NCI-H510A (cell line): Measurements from ENCODE around the gene OAF.
"Not testable (repeated sequence)": the region's sequence is repeated elsewhere in the genome, so short reads cannot be mapped to it uniquely, and the experiment has no call there.

Experiments used
- DNase-seq: peaks from one replicate; lab custom pipeline; 2025; lab: John Stamatoyannopoulos, UW

The OAF gene

DNA sequence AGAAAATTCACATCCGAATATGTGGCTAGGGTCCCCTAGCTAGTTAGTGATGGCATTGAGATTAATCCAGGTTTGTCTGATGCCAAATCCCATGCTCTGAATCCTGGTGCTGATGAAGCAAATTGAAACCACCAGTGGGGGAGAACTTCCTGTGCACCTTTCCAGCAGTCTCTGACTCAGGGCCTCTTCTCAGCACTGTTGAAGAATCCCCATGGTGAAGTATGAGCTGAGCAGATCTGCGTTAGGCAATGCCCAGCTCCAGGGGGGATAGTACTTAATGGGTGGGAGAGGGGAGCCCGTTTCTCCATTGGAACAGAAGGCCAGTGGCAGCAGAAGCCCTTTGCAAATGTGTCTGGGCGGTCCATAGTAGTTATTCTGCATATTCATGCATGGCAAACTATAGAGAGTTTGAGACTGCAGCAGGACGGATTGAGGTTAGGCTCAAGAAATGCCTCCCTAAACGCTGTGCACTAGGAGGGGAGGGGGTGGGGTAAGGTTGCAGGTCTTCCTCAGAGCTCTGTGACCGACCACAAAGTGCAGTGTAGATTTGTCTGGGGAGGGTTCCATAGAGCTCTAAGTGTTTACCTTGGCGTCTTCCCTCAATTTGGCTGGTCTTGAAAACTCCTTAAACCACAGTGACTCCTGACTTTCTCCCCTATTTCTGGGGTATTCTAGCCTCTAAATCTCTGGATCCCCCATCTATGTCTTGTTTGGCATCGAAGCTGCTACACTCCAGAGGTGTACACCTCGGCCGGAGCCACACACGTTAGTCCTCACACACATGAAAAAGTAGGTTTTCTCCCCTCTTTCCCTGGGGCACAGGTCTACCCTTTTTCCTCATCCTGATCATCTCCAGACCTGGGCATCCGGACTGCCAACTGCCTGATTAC lies 33.9 kb downstream of the OAF start:
- DNase-seq: no peak

DNA sequence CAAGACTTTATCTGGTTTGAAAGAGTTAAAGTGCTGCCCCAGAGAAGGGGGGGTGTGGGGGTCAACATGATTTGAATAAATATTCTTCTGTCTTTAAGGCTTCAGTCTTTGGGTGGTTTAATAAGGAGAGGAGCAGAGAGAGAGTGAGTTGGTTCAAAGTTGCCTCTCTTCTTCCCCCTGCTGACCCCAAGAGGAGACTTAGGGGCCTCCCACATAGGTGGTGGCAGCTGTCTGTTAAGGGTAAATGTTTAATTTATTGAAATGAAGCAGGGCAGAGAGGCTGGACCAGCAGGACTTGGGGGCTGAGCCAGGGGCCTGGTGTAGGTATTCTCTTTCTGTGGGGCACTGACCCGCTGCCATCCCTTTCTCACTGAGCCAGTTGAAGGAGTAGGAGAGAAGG lies 34.6 kb downstream of the OAF start:
- no peak for DNase-seq

DNA sequence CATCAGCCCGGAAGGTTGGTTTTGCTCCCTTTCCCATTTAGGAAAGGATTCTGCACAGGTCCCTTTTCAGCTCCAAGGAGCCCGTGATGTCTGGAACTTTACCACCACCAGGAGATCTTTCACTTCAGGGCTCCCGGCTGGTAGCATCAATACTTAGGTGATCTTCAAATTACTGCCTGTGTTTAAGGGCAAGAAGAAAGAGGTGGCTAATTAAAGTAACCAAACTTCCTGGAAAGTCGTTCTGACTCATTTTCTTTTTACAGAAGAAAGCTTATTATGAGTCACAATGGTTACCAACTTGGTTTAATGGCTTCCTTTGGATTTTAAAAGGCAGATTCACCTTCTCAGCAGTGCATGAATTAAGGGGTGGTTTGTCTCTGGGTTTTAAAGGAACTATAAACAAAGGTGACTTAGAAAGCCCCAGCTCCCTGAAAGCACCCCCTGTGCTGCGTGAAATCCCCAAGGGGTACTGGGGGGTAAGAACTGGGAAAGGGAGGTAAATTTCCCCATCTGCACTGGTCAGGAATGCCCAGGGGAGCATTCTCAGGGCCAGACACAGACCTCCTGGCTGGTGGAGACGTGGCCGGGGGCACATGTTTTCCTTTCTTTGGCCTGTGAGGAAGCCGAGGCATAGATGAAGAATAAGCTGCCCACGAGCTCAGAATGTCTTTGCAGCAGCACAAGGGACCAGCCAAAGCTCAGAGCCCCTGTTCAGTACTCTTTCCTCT lies 37.9 kb downstream of the OAF start:
- no peak for DNase-seq

DNA sequence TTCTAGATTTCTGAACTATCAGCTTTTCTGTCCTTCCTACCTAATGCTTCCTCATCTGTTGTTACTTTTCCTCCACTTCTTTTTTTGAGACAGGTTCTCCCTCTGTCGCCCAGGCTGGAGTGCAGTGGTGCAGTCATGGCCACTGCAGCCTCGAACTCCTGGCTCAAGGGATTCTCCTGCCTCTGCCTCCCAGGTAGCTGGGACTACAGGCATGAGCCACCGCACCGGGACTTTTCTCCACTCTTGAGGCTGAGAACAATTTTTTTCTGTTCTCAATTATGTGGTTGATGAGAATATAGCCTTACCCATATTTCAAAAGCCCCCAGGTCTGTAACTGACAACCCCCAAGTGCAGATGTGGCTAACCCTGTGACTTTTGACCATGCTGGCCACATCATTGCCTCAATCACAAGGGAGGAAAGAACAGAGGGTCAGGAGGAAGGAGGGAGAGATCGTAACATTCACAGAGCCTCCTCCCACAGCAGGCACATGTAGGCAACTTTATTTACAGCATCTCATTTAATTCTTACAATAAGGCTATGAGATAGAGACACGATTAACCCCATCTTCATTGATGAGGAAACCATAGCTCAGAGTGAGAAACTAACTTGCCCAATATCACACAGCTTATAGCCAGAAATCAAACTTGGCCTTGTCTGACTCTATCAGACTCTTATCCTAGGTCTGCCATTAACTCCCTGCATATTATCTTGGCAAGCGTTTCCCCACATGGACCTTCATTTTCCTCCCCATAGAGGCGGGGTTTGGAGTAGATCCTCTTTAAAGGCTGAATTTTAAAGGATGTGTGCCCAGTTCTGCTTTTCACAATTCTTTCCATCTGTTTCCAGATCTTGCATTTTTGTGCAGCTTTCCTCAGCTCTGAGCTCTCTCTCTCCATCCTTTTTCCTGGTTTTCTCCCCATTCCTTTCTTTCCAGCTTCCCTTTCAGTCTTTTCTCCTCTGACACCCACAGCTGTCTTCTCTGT lies 38.7 kb downstream of the OAF start:
- no peak for DNase-seq

DNA sequence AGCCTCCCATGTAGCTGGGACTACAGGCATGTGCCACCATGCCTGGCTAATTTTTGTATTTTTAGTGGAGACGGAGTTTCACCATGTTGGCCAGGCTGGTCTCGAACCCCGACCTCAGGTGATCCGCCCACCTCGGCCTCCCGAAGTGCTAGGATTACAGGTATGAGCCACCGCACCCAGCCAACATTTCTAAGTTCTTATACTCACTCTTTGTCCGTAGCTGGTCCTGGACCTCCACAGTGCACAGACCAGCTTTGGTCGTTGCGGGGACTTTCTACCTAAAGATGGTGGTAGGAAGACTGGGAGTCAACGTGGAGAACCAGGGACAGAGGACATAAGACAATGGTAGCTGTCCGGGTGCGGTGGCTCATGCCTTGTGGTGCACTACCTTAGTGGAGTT lies 42.5 kb downstream of the OAF start:
- not testable (repeated sequence) for DNase-seq

DNA sequence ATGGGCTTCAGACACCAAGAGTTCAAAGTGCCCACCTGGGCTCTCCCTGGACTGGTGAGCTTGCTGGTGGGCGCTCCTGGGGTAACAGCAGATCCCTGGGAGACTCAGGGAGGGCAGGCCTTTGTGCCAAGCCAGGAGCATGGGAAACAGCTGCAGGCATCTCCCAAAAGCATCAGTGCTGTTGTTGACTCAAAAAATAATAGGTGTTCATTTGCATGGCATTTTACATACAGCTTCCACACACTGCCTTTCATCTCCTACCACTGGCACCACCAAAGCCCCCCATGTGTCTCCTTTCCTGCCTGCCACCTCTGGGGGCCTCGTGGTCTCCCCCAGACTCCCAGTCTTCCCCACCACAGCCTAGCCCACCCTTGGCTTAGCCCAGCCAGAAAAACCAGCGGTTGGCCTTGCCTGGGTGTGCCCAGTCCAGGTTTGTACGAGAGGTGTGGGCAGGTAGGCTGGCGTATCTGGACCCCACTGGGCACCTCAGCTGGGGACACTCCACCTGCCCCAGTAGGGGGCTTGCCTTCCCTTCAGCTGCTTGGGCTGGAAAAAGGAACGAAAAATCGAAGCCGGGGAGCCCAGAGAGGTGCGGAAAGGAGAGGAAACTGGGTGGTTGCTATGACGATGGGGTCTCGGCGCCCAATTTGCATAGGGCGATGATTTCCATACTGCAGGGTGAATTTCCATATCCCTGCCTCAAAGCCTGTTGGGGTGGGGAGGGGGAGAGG lies 44.1 kb downstream of the OAF start:
- DNase-seq: no peak

DNA sequence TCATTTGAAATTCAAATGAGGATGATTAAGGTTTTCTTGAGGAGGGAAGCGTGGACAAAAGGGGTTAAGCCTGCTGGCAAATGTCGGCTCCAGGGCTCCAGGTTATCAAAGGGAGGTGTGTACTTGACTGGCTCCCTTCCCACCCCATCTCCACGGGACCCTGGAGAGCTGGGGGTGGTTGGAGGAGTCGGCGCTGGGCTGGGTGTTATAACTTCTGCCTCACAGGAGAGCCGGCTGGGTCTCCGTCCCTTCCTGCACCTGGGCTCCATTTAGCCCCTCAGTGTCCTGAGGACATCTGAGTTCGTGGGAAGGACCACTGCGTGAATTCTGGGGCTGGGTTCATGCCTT lies 44.7 kb downstream of the OAF start:
- no peak for DNase-seq

DNA sequence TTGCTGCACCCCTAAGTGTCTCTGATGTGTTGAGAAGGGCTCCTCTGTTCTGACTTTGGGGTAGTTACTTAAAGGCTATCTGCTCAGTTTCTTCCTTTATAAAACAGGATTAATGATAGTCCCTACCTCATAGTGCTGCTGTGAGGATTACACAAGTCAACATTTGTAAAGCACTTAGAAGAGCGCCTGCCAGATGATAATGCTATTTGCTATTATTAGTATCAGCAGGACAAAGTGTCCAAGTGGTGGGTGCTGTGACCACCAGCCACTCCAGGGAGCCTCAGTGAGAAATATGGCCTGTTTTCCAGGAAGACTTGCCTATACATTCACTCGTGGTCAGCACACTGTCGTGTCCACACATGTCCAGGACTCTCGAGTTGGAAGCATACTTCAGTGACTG lies 45.3 kb downstream of the OAF start:
- DNase-seq: no peak

DNA sequence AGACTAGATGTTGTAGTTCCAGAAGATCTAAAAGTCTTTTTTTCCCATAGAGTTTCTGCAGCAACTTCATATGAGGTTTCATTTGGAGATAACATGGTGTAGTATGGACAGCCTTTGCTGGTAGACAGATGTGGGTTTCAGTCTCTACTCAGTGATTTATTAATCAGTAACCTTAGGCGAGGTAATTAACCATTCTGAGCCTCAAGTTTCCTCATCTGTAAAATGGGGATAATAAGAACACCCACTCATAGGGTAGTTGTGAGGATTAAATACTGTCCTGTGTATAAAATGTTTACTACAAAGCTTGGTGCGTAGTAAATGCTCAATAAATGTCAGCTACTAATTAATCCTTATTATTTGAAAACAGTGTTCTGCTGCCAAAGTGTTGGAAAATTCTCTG lies 45.9 kb downstream of the OAF start:
- no peak for DNase-seq

DNA sequence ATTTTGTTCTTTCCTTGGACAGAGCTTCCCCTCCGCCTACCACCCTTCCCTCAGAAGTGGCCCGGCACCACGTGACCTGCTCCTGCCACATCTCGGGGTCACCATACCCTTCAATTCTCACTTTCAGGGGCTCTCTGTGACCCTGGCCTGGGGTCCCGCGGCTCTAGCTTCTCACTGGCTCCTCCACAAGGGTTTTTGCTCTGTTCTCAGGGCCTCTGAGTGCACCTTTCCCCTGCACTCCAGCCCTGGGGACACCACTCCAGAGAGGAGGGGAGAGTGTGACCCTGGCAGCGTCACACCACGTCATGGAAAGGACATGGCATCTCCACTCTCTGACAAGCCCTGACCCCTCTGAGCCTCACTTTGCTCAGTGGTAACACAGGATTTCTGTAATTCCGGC lies 46.5 kb downstream of the OAF start:
- DNase-seq: no peak

DNA sequence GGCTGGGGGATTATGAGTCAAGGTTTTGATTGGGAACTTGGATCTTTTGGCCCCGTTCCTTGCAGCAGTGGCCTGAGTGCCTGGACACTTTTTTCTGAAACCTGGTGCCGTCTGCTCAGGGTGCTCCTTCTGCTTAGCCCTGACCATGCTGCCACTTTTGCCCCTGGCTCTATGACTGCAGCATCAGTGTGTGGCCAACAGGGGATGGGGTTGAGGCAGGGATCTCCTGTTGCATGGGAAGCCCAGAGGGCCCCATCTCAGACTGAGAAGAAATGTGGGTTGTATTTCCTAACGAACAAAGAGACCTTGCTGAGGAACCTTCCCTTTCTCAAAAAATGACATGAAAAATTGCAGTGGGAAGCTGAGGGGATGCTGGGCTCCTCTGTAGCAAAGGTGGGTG lies 47.8 kb downstream of the OAF start:
- no peak for DNase-seq

DNA sequence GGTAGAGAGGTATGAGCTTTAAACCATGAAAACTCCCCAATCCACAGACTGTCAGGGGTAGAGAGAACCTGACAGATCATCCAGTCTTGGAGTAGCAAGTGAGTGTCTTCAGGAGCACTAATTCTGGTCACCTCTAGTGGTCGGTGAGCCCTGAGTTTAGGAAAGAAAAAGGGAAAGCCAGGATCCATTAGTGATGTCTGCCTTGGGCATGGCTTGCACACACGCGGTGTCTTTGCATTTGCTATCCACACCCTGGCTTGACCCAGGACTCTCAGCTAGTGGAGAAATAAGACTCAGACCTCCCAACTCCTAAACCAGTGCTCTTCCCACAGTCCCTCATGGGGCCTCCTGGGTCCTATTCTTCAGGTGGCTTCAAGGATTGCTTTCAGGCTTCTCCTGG lies 48.4 kb downstream of the OAF start:
- no peak for DNase-seq

DNA sequence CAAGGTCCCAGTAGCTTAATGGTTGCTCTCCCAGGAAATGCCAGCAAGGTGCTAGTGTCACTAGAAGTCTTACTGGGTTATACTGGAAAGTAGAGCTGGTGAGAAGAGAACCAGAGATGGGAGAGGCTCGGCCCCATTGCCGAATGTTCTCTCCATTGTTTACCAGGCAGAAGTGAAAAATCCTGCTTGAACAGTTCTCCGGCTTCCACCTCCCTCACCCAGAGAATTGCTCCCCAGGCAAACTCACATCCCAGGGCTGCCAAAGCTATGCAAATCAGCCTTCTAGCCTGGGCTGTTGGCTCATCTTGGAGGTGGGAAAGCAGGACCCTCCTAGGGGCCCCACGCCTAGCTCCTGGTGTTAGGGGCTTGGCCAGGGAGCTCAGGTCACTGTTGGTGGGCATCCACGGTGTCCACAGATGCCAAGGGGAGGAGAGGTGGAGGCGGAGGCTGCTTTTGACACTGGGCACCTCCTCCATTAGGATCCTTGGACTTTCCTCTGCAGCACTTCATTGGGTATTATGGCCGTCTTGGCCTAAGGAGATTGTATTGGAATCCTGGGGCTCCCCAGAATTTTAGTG lies 49.2 kb downstream of the OAF start:
- no peak for DNase-seq

DNA sequence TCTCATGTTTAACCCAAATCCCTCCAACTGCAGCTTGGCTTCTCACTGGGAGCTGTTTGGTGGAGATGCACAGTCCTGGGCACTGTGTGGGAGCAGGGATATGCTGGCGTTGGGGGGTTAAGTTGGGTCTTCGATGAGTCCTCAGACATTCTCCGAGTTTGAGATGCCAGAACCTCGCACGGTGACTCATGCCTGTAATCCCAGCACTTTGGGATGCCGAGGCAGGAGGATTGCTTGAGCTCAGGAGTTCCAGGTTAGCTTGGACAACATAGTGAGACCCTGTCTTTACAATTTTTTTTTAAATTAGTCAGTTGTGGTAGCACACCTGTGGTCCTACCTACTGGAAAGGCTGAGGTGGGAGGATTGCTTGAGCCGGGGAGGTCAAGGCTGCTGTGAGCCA lies 49.8 kb downstream of the OAF start:
- no peak for DNase-seq

DNA sequence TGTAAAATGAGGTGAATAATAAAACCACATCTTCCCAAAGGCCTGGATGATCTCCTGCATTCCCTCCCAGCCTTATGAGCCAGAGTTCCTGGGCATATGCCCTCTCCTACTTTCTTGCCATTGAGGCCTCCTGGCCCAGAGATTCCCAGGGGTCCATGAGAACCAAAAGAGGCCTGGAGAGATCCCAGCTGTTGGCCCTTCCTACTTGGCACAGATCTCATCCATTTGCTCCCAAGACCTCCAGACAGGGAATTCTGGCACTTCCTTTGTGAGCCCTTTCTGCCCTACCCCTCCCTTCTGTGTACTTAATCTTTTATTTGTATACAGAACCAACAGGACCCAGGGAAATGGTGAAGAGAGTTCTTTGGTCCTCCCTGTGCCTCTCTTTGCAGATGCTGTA lies 50.5 kb downstream of the OAF start:
- DNase-seq: no peak

DNA sequence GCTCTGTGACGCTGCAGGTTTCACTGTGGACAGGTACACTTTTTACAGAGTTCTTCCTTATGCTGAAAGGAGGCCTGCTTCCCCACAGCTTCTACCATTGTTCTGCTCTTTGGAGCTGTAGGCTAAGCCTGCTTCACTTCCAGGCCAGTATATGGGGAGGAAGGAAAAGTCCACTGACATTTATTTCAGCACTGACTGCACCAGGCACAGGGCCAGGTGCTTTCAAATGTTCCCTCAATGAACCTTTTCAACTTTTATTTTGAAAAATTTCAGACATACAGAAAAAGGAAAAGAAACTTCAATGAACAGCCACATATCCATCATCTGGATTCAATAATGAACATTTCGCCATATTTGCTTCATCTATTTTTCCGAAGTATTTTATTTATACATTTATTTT lies 51.1 kb downstream of the OAF start:
- no peak for DNase-seq

DNA sequence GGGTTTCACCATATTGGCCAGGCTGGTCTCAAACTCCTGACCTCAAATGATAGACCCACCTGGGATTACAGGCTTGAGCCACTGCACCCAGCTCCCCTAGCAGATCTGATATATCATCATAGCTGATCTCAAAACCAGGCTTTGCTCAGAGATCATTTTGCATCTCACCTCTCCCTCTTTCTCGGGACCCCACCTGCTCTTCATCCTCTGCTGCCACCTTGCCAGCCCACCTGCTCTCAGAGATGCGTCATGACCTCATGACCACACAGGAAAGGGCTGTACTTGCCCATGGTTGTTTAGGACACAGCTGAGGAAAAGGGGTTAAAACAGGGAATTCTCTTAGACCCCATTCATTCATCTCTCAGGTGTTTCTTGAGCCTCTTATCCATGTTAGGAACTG lies 56.5 kb downstream of the OAF start:
- DNase-seq: no peak

DNA sequence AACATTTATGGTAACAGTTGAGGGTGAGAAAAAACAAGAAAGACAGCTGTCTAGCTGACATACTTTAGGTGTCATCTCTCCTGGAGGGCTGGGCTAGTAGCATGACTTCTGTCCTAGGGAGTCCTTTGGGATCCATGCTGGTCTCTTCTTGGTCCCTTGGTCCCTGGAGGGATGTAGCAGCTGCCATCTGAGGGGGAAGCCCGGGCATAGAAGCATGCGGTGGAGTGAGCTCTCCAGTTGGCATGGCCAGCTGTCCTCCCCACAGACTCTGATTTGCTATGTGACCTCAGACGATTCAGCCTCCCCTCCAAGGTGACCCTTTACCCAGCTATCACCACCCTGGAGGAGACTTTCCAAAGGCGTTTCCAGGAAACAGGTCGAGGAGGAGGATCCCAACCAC lies 57.9 kb downstream of the OAF start:
- no peak for DNase-seq

DNA sequence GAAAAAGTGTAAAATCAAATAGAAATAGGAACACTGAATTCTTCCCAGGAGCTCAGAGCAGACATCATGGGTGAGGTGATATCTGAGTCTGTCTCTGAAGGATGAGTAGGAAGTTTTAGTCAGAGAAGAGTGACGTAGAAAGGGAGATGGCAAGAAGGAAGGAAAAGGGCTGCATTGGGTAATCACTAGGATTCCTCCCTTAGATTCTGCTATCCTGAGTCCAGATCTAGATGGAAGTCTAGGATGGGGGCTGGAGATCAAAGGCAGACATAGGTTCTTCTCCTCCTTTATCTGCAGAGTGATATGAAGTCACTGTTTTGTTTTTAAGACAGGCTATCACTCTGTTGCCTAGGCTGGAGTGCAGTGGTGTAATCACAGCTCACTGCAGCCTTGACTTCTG lies 59.6 kb downstream of the OAF start:
- no peak for DNase-seq

DNA sequence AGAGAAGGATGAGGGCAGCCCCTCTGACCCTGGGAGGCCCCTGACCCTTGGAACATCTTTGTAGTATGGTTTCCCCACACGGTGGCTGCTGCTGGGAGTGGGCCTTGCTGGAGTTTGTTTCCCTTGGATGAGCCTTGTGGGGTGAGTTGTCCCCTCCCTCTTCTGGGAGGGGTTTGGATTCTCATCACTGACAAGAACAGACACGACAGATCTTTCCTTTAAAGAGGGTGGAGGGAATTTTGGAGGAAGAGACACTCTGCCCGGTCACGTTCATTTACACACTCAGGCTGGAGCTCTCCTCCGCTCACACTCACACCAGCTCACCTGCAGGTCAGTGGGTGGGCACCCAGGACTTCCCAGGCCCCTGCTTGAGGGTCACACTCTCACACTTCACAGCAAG lies 60.8 kb downstream of the OAF start:
- no peak for DNase-seq

DNA sequence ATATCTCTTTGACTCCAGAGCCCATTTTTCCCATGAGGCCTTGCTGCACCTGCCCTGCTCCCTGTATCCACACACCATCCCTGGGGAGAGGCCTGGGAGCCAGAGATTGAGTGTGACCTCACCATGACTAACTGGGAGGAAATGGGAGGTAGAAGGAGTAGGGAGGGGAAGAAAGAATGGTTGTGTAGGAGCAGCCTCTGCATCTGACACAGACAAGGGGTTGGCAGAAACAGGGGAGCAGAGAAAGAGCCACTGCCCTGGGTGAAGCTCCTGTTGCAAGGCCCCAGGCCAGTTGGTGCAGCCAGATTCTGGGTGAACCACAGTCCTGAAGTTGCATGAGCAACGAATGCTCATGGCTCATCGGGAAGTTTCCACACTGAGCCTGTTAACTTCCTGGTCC lies 61.5 kb downstream of the OAF start:
- DNase-seq: no peak

DNA sequence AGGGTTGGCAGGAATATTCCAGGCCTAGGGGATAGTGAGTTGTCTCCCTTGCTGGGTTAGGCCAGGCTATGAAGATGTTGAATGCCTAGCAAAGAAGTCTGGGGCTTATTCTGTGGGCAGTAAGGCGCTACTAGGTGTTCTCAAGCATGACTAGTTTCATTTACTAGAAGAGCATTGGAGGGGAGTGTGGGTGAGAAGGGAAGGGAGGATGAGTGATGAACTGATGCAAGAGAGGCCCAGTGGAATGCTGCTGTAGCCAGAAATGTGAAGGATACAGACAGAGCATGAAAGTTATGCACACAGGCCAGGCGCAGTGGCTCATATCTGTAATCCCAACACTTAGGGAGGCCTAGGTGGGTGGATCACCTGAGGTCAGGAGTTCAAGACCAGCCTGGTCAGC lies 62.6 kb downstream of the OAF start:
- DNase-seq: no peak
